IMR-90 (cell line): ENCODE results near the gene SRSF2. TPM values are rescaled to one million over a fixed set of nuclear protein-coding genes. Genes with fewer than 3 reads are reported as not detected.
A peak's percentile ranks its signal among the peaks of the same experiment; 100 is the strongest.

Source experiments
- ATAC-seq: fragments of 200-7000 bp; cut with Tn5 transposase; 2 replicates; pipeline ENCODE4 v1.9.1; 2020; ENCODE audit warnings: low read depth, mild to moderate bottlenecking, moderate library complexity
- BruUV-seq: library from RNA; stranded (reverse); fragments of 400-500 nt; replicated peaks from 2 replicates; lab custom pipeline; 2021; lab: Mats Ljungman, UMichigan
- CTCF ChIA-PET: fragments of 300-600 bp; formaldehyde crosslinking; extraction: SDS; loops from one replicate; lab custom pipeline; 2021; ENCODE audit warnings: antibody characterized with exemption; lab: Yijun Ruan, JAX
- POLR2A ChIA-PET: fragments of 300-600 bp; sonication (Branson Sonifier 250); formaldehyde crosslinking; loops from one replicate; lab custom pipeline; 2022; ENCODE audit warnings: antibody characterized with exemption; ENCODE audit not compliant: unreplicated experiment; lab: Charles Lee
- DNase-seq: peaks from one replicate; pipeline ENCODE4 v3.0.0; 2013
- H2AFZ ChIP-seq: replicated peaks from 2 replicates; pipeline ENCODE3; 2013; ENCODE audit warnings: low read length, mild to moderate bottlenecking; ENCODE audit not compliant: poor library complexity
- H2AK5ac ChIP-seq: 2 replicates; pipeline ENCODE4 v1.6.1; 2013; ENCODE audit warnings: low read depth, low read length, inconsistent platforms
- H2AK9ac ChIP-seq: replicated peaks from 2 replicates; pipeline ENCODE3; 2013; ENCODE audit warnings: mild to moderate bottlenecking, low read depth, low read length, moderate library complexity; ENCODE audit not compliant: poor library complexity
- H2BK120ac ChIP-seq: 2 replicates; pipeline ENCODE4 v1.6.1; 2013; ENCODE audit warnings: low read depth, low read length, inconsistent platforms
- H2BK15ac ChIP-seq: 3 replicates; pipeline ENCODE4 v1.6.1; 2013; ENCODE audit warnings: low read depth, low read length, inconsistent platforms
- H2BK20ac ChIP-seq: 2 replicates; pipeline ENCODE4 v1.6.1; 2013; ENCODE audit warnings: low read depth, mild to moderate bottlenecking, inconsistent platforms, low read length, moderate library complexity
- H2BK5ac ChIP-seq: 2 replicates; pipeline ENCODE4 v1.6.1; 2013; ENCODE audit warnings: mild to moderate bottlenecking, low read depth, low read length, inconsistent platforms; ENCODE audit not compliant: poor library complexity, severe bottlenecking
- H3K14ac ChIP-seq: replicated peaks from 2 replicates; pipeline ENCODE4 v1.6.1; 2013; ENCODE audit warnings: low read depth, low read length, inconsistent platforms
- H3K18ac ChIP-seq: 2 replicates; pipeline ENCODE4 v1.6.1; 2013; ENCODE audit warnings: low read depth, low read length, control low read depth
- H3K23ac ChIP-seq: 2 replicates; pipeline ENCODE4 v1.6.1; 2013; ENCODE audit warnings: low read depth, low read length, inconsistent platforms
- H3K27ac ChIP-seq: 2 replicates; pipeline ENCODE4 v1.5.1; 2013; ENCODE audit warnings: mild to moderate bottlenecking, control low read depth, low read length; ENCODE audit not compliant: insufficient read depth
- H3K27me3 ChIP-seq: 2 replicates; pipeline ENCODE4 v1.6.1; 2013; ENCODE audit warnings: low read length; ENCODE audit not compliant: control insufficient read depth, insufficient read depth
- H3K36me3 ChIP-seq: 2 replicates; pipeline ENCODE4 v1.6.1; 2013; ENCODE audit warnings: low read length, mixed read lengths; ENCODE audit not compliant: control insufficient read depth, insufficient read depth
- H3K4ac ChIP-seq: 2 replicates; pipeline ENCODE4 v1.6.1; 2013; ENCODE audit warnings: low read depth, low read length, inconsistent platforms
- H3K4me1 ChIP-seq: 2 replicates; pipeline ENCODE4 v1.6.1; 2013; ENCODE audit warnings: low read length, mixed read lengths; ENCODE audit not compliant: control insufficient read depth, insufficient read depth
- H3K4me2 ChIP-seq: 2 replicates; pipeline ENCODE4 v1.6.1; 2013; ENCODE audit warnings: low read depth, mild to moderate bottlenecking, control low read depth, low read length, moderate library complexity
- H3K4me3 ChIP-seq: 2 replicates; pipeline ENCODE4 v1.5.1; 2013; ENCODE audit warnings: low read depth, mild to moderate bottlenecking, control low read depth, low read length, moderate library complexity; ENCODE audit not compliant: insufficient read depth
- H3K56ac ChIP-seq: 2 replicates; pipeline ENCODE4 v1.6.1; 2013; ENCODE audit warnings: low read length, inconsistent platforms; ENCODE audit not compliant: insufficient read depth; ENCODE audit errors: extremely low read depth
- H3K79me1 ChIP-seq, 2 experiments: 2 replicates each; pipeline ENCODE4 v1.6.1; 2013; ENCODE audit warnings: low read length in 2 of 2, inconsistent platforms in 1 of 2, low read depth in 1 of 2
- H3K9ac ChIP-seq: 2 replicates; pipeline ENCODE4 v1.6.1; 2013; ENCODE audit warnings: low read depth, low read length, control low read depth
- H3K9me1 ChIP-seq: 2 replicates; pipeline ENCODE4 v1.6.1; 2013; ENCODE audit warnings: low read length, inconsistent platforms; ENCODE audit not compliant: insufficient read depth
- H3K9me3 ChIP-seq: 2 replicates; pipeline ENCODE4 v1.6.1; 2013; ENCODE audit warnings: low read length; ENCODE audit not compliant: control insufficient read depth, insufficient read depth
- H4K20me1 ChIP-seq: 2 replicates; pipeline ENCODE4 v1.6.1; 2013; ENCODE audit warnings: low read length, inconsistent platforms; ENCODE audit not compliant: insufficient read depth
- H4K5ac ChIP-seq: 2 replicates; pipeline ENCODE4 v1.6.1; 2013; ENCODE audit warnings: mild to moderate bottlenecking, low read depth, low read length, control low read depth
- H4K8ac ChIP-seq, 2 experiments: 2 replicates each; pipeline ENCODE4 v1.6.1; 2013; ENCODE audit warnings: low read depth in 2 of 2, low read length in 2 of 2, control low read depth in 1 of 2, inconsistent platforms in 1 of 2
- H4K91ac ChIP-seq: 2 replicates; pipeline ENCODE4 v1.6.1; 2013; ENCODE audit warnings: low read depth, low read length, inconsistent platforms; ENCODE audit not compliant: insufficient read depth
- FOS ChIP-seq: fragments of 150-350 bp; IDR thresholded peaks from 2 replicates; pipeline ENCODE4 v1.6.1; 2016; ENCODE audit warnings: low read depth, low read length
- MXI1 ChIP-seq: IDR thresholded peaks from 2 replicates; pipeline ENCODE4 v1.6.1; 2012; ENCODE audit warnings: low read depth, mild to moderate bottlenecking, low read length, moderate library complexity, borderline replicate concordance
- POLR2A ChIP-seq: IDR thresholded peaks from 2 replicates; pipeline ENCODE4 v1.6.1; 2012; ENCODE audit warnings: mild to moderate bottlenecking, low read depth, low read length
- SMC3 ChIP-seq: fragments of 150-350 bp; IDR thresholded peaks from 2 replicates; pipeline ENCODE4 v1.6.1; 2016; ENCODE audit warnings: low read depth, mild to moderate bottlenecking, antibody characterized with exemption, low read length, moderate library complexity
- WGBS, 2 experiments: methylation state at CpG; one replicate each; pipeline versions ENCODE4 v1.1.5 to v1.1.7; 2013; ENCODE audit warnings: missing lambda C conversion rate in 2 of 2; ENCODE audit not compliant: insufficient read length in 1 of 2; ENCODE audit errors: extremely low coverage in 2 of 2; 5-methylcytosine and 5-hydroxymethylcytosine counted together
- dilution Hi-C: fragments of 300-500 bp; cut with HindIII; formaldehyde crosslinking; loops from one replicate; pipeline ENCODE4 v1.14.3; 2018; ENCODE audit warnings: low sequenced_read_pairs; ENCODE audit not compliant: unreplicated experiment
- in situ Hi-C: fragments of 300-500 bp; cut with MboI; formaldehyde crosslinking; loops from 3 replicates; pipeline ENCODE4 v1.14.3; 2019; ENCODE audit warnings: low sequenced_read_pairs, inconsistent platforms, mixed read lengths
- intact Hi-C: fragments of 100-400 bp; cut with micrococcal nuclease; formaldehyde crosslinking; loops from 2 replicates; pipeline ENCODE4 v1.10.0; 2022
- polyA plus RNA-seq, 3 experiments: library from polyadenylated mRNA; depleted of rRNA; stranded (reverse); fragments of >200 nt; gene quantifications; 2 replicates each; pipeline ENCODE4 v1.2.3, GENCODE V29; 2012; ENCODE audit warnings: low replicate concordance in 1 of 3
- total RNA-seq: library from RNA; depleted of rRNA; stranded (reverse); fragments of >200 nt; gene quantifications from 2 replicates; pipeline ENCODE4 v1.2.3, GENCODE V29; 2012
- TF ChIP-seq, protein P1 (sequence below): conservative IDR thresholded peaks from 2 replicates; pipeline ENCODE4 v1.5.1; 2012; ENCODE audit warnings: mild to moderate bottlenecking, low read depth, low read length, improper control_type of control experiment

Gene SRSF2
- total and polyA plus RNA-seq, 2 of the 4 experiments (the other 2 are of a cell fraction), result 98.0 to 296 TPM

DNA sequence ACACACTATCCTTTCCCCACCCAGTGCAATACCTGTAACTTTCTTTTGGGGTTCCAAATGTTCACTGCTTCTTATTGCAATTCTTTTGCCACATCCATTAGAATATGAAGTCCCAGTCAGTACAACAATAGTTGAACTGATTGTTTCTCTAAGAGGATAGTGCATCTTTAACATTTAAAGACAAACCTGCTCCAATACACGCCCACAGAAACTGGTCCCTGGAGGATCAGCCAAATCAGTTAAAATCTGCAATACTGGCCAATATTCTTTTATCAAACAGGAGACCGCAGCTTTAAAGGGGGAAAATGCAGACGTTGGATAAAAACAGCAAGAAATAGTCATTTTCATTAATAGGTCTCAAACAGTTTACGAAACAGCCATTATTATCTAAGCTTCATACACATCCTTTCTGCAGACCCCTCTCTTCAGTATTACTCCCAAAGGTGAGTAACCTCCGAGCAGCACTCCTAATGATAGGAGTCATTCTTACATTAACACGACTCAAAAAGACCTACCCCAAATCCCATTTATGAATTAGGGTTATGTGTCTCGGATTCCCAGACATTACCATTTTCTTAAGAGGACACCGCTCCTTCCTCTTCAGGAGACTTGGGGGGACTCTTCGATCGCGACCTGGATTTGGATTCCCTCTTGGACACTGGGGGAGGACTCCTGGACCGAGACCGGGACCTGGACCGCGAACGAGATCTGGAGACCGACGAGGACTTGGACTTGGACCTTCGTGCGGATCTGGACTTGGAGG, 1.4 kb downstream of the SRSF2 start:
- Histone ChIP-seq H3K23ac (peak overlapping the region; percentile 97), H3K4me1 (peaks cover 2% of the 10 kb centered on the region; the same call in 1 of the 2 replicates), H2AFZ (peak overlapping the region; percentile 78), H3K27ac (peak overlapping the region; percentile 92), H3K27me3 (no peaks in the 10 kb centered on the region), H3K4ac (peak overlapping the region; percentile 94), H3K9me1 (no peaks in the 10 kb centered on the region), H4K20me1 (peaks cover 42% of the 10 kb centered on the region), H3K9me3 (no peaks in the 10 kb centered on the region), H2AK5ac (peak overlapping the region; percentile 89), H3K36me3 (peaks cover 24% of the 10 kb centered on the region), H4K5ac (peak overlapping the region; percentile 18; the same call in 1 of the 2 replicates), H3K18ac (peak overlapping the region; percentile 50; the same call in 1 of the 2 replicates), H3K14ac (peak overlapping the region; percentile 98), H2BK120ac (no peak overlapping the region), H2BK5ac (peak overlapping the region; percentile 78), H2BK20ac (no peak overlapping the region), H3K56ac (peak overlapping the region; percentile 87), H3K9ac (peak overlapping the region; percentile 96), H4K91ac (peak overlapping the region; percentile 53; the same call in 1 of the 2 replicates), H2AK9ac (peak overlapping the region; percentile 94), H4K8ac (peak overlapping the region; percentile 41 to 69; a peak in 3 of 4 replicates), H3K4me3 (peak overlapping the region; percentile 89), H3K4me2 (peak overlapping the region; percentile 63), H3K79me1 (peaks cover 18 to 33% of the 10 kb centered on the region in 2 experiments), H2BK15ac (no peak overlapping the region)
- dilution Hi-C loops (no loop called here), intact Hi-C loops (loop anchor here (1.0 to 5.0 kb wide), 2 partner anchors 8 to 322 kb away; no protein-coding TSS in a partner anchor), in situ Hi-C loops (no loop called here)
- ATAC-seq, result no peak
- no TSS peak for BruUV-seq
- ChIA-PET CTCF (interaction anchor here (0.6 to 0.7 kb wide), 4 partner anchors 47 to 554 kb away, joined by 3 to 6 read pairs (median 4); no protein-coding TSS in a partner anchor), POLR2A (interaction anchor here (1.0 kb wide), 1 partner anchor 19 kb away, joined by 3 read pairs; no protein-coding TSS in a partner anchor)
- no peak; the same call in 1 of the 2 replicates for TF ChIP-seq POLR2A
- TF ChIP-seq, protein P1, sequence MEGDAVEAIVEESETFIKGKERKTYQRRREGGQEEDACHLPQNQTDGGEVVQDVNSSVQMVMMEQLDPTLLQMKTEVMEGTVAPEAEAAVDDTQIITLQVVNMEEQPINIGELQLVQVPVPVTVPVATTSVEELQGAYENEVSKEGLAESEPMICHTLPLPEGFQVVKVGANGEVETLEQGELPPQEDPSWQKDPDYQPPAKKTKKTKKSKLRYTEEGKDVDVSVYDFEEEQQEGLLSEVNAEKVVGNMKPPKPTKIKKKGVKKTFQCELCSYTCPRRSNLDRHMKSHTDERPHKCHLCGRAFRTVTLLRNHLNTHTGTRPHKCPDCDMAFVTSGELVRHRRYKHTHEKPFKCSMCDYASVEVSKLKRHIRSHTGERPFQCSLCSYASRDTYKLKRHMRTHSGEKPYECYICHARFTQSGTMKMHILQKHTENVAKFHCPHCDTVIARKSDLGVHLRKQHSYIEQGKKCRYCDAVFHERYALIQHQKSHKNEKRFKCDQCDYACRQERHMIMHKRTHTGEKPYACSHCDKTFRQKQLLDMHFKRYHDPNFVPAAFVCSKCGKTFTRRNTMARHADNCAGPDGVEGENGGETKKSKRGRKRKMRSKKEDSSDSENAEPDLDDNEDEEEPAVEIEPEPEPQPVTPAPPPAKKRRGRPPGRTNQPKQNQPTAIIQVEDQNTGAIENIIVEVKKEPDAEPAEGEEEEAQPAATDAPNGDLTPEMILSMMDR, result no peak
- no peak for TF ChIP-seq MXI1
- TF ChIP-seq FOS, result no peak
- no peak for TF ChIP-seq SMC3
- WGBS, 2 experiments, result 2% methylated on average over 12 of the region's 20 CpGs; no CpG with 5 or more reads in 1 of the 2 experiments
- no peak for DNase-seq
